Activated CD8-positive, alpha-beta T cell treated with anti-CD3 and anti-CD28 coated beads for 36 hours (primary cell): Measurements from ENCODE around the gene PGA5. TPM values are rescaled to one million over a fixed set of nuclear protein-coding genes. Genes with fewer than 3 reads are reported as not detected.

Experiments
- ATAC-seq: fragments of 200-7000 bp; cut with Tn5 transposase; one replicate; pipeline ENCODE4 v1.10.0; 2021; ENCODE audit warnings: mild to moderate bottlenecking, moderate library complexity
- CTCF ChIA-PET: fragments of 350-600 bp; sonication (Branson Sonifier 250); formaldehyde crosslinking; loops from one replicate; lab custom pipeline; 2021; ENCODE audit warnings: antibody characterized with exemption; lab: Charles Lee
- POLR2A ChIA-PET: fragments of 350-600 bp; sonication (Branson Sonifier 250); formaldehyde crosslinking; loops from one replicate; lab custom pipeline; 2021; ENCODE audit warnings: antibody characterized with exemption; lab: Charles Lee
- DNase-seq: peaks from one replicate; pipeline ENCODE4 v3.0.0-alpha.2; 2020
- H3K27ac Mint-ChIP-seq: one replicate; pipeline ENCODE4 v1.8.0; 2021; ENCODE audit warnings: mild to moderate bottlenecking, mixed read lengths
- H3K27me3 Mint-ChIP-seq: one replicate; pipeline ENCODE4 v1.8.0; 2021; ENCODE audit warnings: mixed read lengths
- H3K36me3 Mint-ChIP-seq: one replicate; pipeline ENCODE4 v1.8.0; 2021; ENCODE audit warnings: low read depth, mixed read lengths
- H3K4me1 Mint-ChIP-seq: one replicate; pipeline ENCODE4 v1.8.0; 2021; ENCODE audit warnings: low read depth, mixed read lengths
- H3K4me3 Mint-ChIP-seq: one replicate; pipeline ENCODE4 v1.8.0; 2021; ENCODE audit warnings: mild to moderate bottlenecking, moderate library complexity, mixed read lengths
- H3K9me3 Mint-ChIP-seq: one replicate; pipeline ENCODE4 v1.8.0; 2021; ENCODE audit warnings: mixed read lengths
- intact Hi-C: fragments of 100-400 bp; cut with micrococcal nuclease; formaldehyde crosslinking; loops from one replicate; pipeline ENCODE4 v1.10.0; 2022
- total RNA-seq, 2 experiments: library from RNA; stranded (reverse); gene quantifications; one replicate each; pipeline ENCODE4 v1.2.3, GENCODE V29; 2021
- TF ChIP-seq, protein P1 (sequence below): fragments of 200-600 bp; IDR thresholded peaks from one replicate; pipeline ENCODE4 v1.8.0; 2022; ENCODE audit warnings: antibody characterized with exemption, mild to moderate bottlenecking

PGA5 gene
- total RNA-seq, 2 experiments from 2014 or later = not detected

GRCh38 chr11:61264371-61264770 is 23.4 kb downstream of the PGA5 start:
- POLR2A ChIA-PET = interaction anchor here (1.0 kb wide), 1 partner anchor 50 kb away, joined by 3 read pairs; no protein-coding TSS in a partner anchor
- CTCF ChIA-PET = interaction anchor here (0.7 to 1.3 kb wide), 2 partner anchors 10 to 303 kb away, joined by 3 to 8 read pairs; no protein-coding TSS in a partner anchor
- no peak for ATAC-seq

GRCh38 chr11:61264795-61265194 is 23.8 kb downstream of the PGA5 start:
- TF ChIP-seq, protein P1, sequence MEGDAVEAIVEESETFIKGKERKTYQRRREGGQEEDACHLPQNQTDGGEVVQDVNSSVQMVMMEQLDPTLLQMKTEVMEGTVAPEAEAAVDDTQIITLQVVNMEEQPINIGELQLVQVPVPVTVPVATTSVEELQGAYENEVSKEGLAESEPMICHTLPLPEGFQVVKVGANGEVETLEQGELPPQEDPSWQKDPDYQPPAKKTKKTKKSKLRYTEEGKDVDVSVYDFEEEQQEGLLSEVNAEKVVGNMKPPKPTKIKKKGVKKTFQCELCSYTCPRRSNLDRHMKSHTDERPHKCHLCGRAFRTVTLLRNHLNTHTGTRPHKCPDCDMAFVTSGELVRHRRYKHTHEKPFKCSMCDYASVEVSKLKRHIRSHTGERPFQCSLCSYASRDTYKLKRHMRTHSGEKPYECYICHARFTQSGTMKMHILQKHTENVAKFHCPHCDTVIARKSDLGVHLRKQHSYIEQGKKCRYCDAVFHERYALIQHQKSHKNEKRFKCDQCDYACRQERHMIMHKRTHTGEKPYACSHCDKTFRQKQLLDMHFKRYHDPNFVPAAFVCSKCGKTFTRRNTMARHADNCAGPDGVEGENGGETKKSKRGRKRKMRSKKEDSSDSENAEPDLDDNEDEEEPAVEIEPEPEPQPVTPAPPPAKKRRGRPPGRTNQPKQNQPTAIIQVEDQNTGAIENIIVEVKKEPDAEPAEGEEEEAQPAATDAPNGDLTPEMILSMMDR = no peak
- no peaks in the 10 kb centered on the region for H3K4me1 Mint-ChIP-seq
- DNase-seq (no peak), ATAC-seq (no peak)
- POLR2A ChIA-PET = interaction anchor here (1.0 kb wide), 1 partner anchor 49 kb away, joined by 3 read pairs; no protein-coding TSS in a partner anchor
- no peaks in the 10 kb centered on the region for H3K9me3 Mint-ChIP-seq
- no peak overlapping the region for H3K4me3 Mint-ChIP-seq
- CTCF ChIA-PET = interaction anchor here (1.3 kb wide), 1 partner anchor 10 kb away, joined by 8 read pairs; no protein-coding TSS in a partner anchor
- no peaks in the 10 kb centered on the region for H3K27me3 Mint-ChIP-seq
- intact Hi-C loops = no loop called here
- H3K27ac Mint-ChIP-seq = no peak overlapping the region
- peaks cover 17% of the 10 kb centered on the region for H3K36me3 Mint-ChIP-seq

More at GRCh38 chr11:61264371-61264770, 23.4 kb downstream of the PGA5 start:
- H3K36me3 Mint-ChIP-seq = peaks cover 21% of the 10 kb centered on the region
- H3K4me1 Mint-ChIP-seq = no peaks in the 10 kb centered on the region
- H3K27me3 Mint-ChIP-seq = no peaks in the 10 kb centered on the region
- H3K4me3 Mint-ChIP-seq = no peak overlapping the region
- H3K27ac Mint-ChIP-seq = no peak overlapping the region
- no peak for DNase-seq
- intact Hi-C loops = no loop called here
- H3K9me3 Mint-ChIP-seq = no peaks in the 10 kb centered on the region
- TF ChIP-seq, protein P1 = no peak

- intact Hi-C loops = no loop called here
- H3K9me3 Mint-ChIP-seq = no peaks in the 10 kb centered on the region
- POLR2A ChIA-PET = interaction anchor here (1.0 kb wide), 1 partner anchor 49 kb away, joined by 3 read pairs; no protein-coding TSS in a partner anchor
- ATAC-seq (no peak), DNase-seq (no peak)
- TF ChIP-seq, protein P1 = no peak
- H3K27me3 Mint-ChIP-seq = no peaks in the 10 kb centered on the region
- no peaks in the 10 kb centered on the region for H3K4me1 Mint-ChIP-seq
- no peak overlapping the region for H3K27ac Mint-ChIP-seq
- H3K4me3 Mint-ChIP-seq = no peak overlapping the region
- peaks cover 16% of the 10 kb centered on the region for H3K36me3 Mint-ChIP-seq
- CTCF ChIA-PET = interaction anchor here (1.3 to 2.2 kb wide), 3 partner anchors 11 to 181 kb away, joined by 4 to 11 read pairs (median 8); no protein-coding TSS in a partner anchor
These were observed 24.4 kb downstream of the PGA5 start for GRCh38 chr11:61265357-61265756.

- Mint-ChIP-seq H3K27me3 (no peaks in the 10 kb centered on the region), H3K4me3 (no peak overlapping the region), H3K27ac (no peak overlapping the region), H3K36me3 (peaks cover 15% of the 10 kb centered on the region), H3K4me1 (no peaks in the 10 kb centered on the region), H3K9me3 (no peaks in the 10 kb centered on the region)
- TF ChIP-seq, protein P1 = no peak
- ATAC-seq (no peak), DNase-seq (no peak)
- POLR2A ChIA-PET = interaction anchor here (1.0 kb wide), 1 partner anchor 10 kb away, joined by 3 read pairs; no protein-coding TSS in a partner anchor
- intact Hi-C loops = no loop called here
- CTCF ChIA-PET = interaction anchor here (1.3 to 2.2 kb wide), 3 partner anchors 12 to 435 kb away, joined by 3 to 11 read pairs (median 4); no protein-coding TSS in a partner anchor
These were observed 25.6 kb downstream of the PGA5 start for GRCh38 chr11:61266602-61267001.

- no peaks in the 10 kb centered on the region for H3K4me1 Mint-ChIP-seq
- DNase-seq = no peak
These were observed 26.5 kb downstream of the PGA5 start for GRCh38 chr11:61267437-61267841.

More at GRCh38 chr11:61267437-61267841, 26.5 kb downstream of the PGA5 start:
- no peak for ATAC-seq
- Mint-ChIP-seq H3K27me3 (no peaks in the 10 kb centered on the region), H3K27ac (no peak overlapping the region), H3K9me3 (no peaks in the 10 kb centered on the region), H3K36me3 (peaks cover 15% of the 10 kb centered on the region), H3K4me3 (no peak overlapping the region)
- ChIA-PET POLR2A (no interaction called here), CTCF (interaction anchor here (2.2 kb wide), 1 partner anchor 13 kb away, joined by 11 read pairs; no protein-coding TSS in a partner anchor)
- intact Hi-C loops = no loop called here
- TF ChIP-seq, protein P1 = no peak
